Activated gamma-delta T cell treated with anti-CD3 and anti-CD28 coated beads, Interleukin-2, amount 50 U/mL, for 16 hours (primary cell): ENCODE data around the gene STX12.
"Not testable (repeated sequence)": the region's sequence is repeated elsewhere in the genome, so short reads cannot be mapped to it uniquely, and the experiment has no call there.

Experiments
- DNase-seq: peaks from one replicate; pipeline ENCODE4 v3.0.0-alpha.2; 2020; ENCODE audit warnings: low read depth

STX12 gene

GRCh38 chr1:27830621-27831440 is 57.8 kb downstream of the STX12 start, which contains the start of gene PPP1R8:
Gene PPP1R8, plus strand, starts transcription at chr1:27830782. Its CDS starts 54 bp downstream, at chr1:27830836.
- DNase-seq, result peak; percentile 82

- DNase-seq, result no peak
These were observed 58.8 kb downstream of the STX12 start for GRCh38 chr1:27831568-27832410.

- no peak for DNase-seq
These were observed 59.7 kb downstream of the STX12 start for GRCh38 chr1:27832762-27833161.

DNA sequence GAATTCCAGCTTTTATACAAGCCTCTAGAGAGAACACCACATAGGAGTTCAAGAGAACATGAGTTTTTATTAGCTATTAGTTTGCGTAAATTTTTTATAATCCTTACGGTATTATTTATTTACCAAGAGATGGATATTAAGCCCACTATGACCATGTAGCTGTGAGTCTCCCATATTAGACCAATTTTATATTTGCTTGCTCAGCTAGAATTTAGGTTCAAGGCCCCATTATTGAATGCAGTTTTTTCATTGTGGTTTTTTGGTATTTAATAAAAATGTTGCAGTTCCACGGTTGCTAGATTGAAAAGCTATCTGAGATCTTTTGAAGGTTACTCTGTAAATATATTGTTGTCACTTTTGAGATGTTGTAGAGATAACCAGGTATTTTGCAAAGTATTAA is 60.5 kb downstream of the STX12 start:
- DNase-seq, result no peak

- no peak for DNase-seq
These were observed 62.0 kb downstream of the STX12 start for GRCh38 chr1:27835046-27835445.

GRCh38 chr1:27835501-27835900 is 62.5 kb downstream of the STX12 start:
- no peak for DNase-seq

DNA sequence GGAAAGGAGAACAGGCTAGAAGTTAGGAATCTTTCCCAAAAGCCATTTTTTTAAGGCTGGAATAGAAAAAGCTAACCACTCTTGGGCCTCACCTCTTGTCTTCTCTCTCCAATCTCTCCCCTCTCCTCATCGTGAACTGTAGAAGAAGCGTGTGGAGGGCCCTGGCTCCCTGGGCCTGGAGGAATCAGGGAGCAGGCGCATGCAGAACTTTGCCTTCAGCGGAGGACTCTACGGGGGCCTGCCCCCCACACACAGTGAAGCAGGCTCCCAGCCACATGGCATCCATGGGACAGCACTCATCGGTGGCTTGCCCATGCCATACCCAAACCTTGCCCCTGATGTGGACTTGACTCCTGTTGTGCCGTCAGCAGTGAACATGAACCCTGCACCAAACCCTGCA is 76.9 kb downstream of the STX12 start:
- no peak for DNase-seq

GRCh38 chr1:27855085-27855484 is 82.1 kb downstream of the STX12 start:
- DNase-seq, result no peak

GRCh38 chr1:27856561-27857343 is 83.7 kb downstream of the STX12 start:
- DNase-seq, result no peak

DNA sequence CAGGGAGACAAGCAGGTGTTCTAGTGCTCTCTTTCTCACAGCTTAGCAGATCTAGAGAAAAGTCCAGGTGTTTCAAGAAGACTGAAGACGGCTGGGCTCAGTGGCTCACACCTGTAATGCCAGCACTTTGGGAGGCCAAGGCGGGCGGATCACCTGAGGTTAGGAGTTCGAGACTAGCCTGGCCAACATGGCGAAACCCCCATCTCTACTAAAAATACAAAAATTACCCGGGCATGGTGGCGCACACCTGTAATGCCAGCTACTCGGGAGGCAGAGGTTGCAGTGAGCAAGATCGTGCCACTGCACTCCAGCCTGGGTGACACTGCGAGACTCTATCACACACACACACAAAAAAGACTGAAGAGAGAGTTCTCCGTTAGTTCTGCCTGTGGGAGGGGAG is 84.5 kb downstream of the STX12 start:
- DNase-seq, result not testable (repeated sequence)

- peak; percentile 75 for DNase-seq
These were observed 85.3 kb downstream of the STX12 start for GRCh38 chr1:27858072-27858948.

- DNase-seq, result no peak
These were observed 86.0 kb downstream of the STX12 start for GRCh38 chr1:27858949-27859576.

DNA sequence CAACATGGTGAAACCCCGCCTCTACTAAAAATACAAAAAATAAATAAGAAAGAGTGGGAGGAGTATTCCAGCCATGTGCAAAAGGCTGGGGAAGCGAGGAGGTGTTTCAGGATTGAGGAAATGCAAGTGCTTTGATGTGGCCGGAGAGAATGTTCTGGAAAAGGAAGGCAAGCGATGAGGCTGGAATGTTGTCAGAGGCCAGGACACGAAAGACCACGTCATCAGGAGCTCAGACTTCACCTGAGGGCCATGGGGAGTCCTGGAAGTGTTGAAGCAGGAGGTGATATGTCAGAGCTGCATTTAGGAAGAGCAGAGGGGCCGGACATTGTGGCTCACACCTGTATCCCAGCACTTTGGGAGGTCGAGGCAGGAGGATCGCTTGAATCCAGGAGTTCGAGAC is 88.4 kb downstream of the STX12 start:
- no peak for DNase-seq

GRCh38 chr1:27862004-27862403 is 89.0 kb downstream of the STX12 start:
- no peak for DNase-seq

DNA sequence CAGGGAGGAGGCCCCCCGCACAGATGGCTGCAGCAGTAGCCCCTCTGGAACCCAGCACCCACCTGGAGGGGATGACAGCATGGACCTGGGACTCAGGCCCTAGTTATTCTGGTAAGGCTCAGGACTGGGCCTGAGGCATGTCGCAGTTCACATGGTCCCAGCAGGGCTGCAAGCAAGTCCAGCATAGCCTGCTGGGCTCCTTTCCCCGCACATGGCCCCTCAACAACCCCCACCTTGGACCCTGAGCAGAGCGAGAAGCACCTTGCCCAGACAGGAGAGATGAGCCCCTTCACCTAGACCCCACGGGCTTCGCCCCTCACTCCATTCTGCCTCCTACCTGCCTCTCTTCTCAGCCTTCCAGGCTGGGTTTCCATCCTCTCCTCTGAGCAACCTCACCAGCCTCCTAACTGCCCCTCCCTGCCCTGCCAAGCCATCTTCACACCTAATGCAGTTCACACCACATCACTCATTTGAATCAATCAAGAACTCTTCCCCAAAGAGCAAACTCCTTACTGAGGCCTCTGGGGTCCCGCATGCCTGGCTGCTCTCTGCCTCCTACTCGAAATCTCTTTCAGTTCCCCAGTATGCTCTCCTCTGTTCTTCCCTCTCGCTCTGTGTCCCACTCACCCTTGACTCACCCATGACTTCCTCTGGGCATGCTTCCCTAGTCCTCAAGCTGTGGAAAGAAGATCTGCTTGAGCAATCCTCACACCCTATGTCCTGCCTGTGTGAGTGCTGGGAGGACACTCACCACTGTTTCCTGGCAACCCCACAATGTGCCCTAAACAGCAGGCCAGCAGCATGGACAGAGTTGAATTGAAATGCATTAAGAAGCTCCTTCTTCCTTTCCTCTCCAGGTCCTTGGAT is 89.9 kb downstream of the STX12 start:
- no peak for DNase-seq

GRCh38 chr1:27863538-27863915 is 90.5 kb downstream of the STX12 start:
- no peak for DNase-seq

DNA sequence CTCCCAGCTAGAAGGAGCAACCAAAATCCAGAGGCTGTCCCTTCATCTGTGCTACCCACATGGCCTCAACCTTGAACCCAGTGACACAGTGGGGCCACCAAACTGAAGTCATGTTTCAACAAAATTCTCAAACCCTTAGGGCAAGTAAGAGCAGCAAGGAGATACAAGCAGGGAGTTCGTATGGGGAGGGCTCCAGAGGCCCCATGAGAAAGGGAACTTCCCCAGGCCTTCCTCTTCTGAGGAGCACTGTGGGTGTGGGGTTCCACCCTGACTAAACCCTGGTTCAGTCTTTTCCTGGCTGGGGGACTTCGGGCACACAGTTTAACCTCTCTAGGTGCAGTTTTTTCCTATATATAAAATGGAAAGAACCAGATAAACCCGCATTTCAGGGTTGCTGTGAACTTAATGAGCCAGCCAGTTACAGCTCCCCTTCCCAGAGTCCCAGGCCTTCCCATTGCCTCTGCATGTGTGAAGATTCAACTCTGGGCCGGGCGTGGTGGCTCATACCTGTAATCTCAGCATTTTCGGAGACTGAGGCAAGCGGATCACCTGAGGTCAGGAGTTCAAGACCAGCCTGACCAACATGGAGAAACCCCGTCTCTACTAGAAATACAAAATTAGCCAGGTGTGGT is 91.4 kb downstream of the STX12 start:
- DNase-seq, result no peak

DNA sequence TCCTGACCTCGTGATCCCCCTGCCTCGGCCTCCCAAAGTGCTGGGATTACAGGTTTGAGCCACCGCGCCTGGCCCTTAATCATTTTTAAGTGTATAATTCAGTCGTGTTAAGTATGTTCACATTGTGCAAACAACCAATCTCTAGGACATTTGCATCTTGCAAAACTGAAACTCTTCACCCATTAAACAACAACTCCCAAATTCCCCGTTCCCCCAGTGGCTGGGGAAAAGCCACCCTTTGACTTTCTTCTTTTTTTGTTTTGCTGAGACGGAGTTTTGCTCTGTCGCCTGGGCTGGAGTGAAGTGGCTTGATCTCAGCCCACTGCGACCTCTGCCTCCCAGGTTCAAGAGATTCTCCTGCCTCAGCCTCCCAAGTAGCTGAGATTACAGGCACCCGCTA is 92.8 kb downstream of the STX12 start:
- no peak for DNase-seq

- no peak for DNase-seq
These were observed 95.5 kb downstream of the STX12 start for GRCh38 chr1:27868556-27868931.
